Measurements from ENCODE around the gene KCNG2. TPM values are rescaled to one million over a fixed set of nuclear protein-coding genes. Genes with fewer than 3 reads are reported as not detected.

Gene KCNG2
- total RNA-seq, 2 experiments from 2014 or later = not detected

GRCh38 chr18:79926306-79926705 lies 128.6 kb downstream of the KCNG2 start:
- Histone ChIP-seq H3K27ac (ENCODE audit: low read depth, low read length, poor library complexity, severe bottlenecking) (no peak overlapping the region), H4K20me1 (ENCODE audit: insufficient read depth, low read length) (no peaks in the 10 kb centered on the region), H3K9me3 (ENCODE audit: low read length) (peaks cover 15% of the 10 kb centered on the region; the same call in 1 of the 2 replicates), H3K36me3 (ENCODE audit: insufficient read depth, low read length) (peaks cover 31% of the 10 kb centered on the region), H3K4me1 (ENCODE audit: insufficient read depth, low read length, poor library complexity, severe bottlenecking) (no peaks in the 10 kb centered on the region), H3K9me2 (ENCODE audit: insufficient read depth, low read length) (no peaks in the 10 kb centered on the region), H3K79me2 (ENCODE audit: insufficient read depth, low read depth, low read length) (0 out of 2 replicates have a peak, but pooled peaks cover 5% of the 10 kb centered on the region), H3K4me3 (ENCODE audit: low read depth, low read length, poor library complexity, severe bottlenecking) (no peak overlapping the region), H3K4me2 (ENCODE audit: low read length) (no peak overlapping the region), H2AFZ (ENCODE audit: low read length) (no peak overlapping the region)
- ChIA-PET CTCF (ENCODE audit: unreplicated experiment) (no interaction called here), POLR2A (interaction anchor here (0.6 kb wide), 1 partner anchor 686 kb away, joined by 5 read pairs; no protein-coding TSS in a partner anchor)
- intact Hi-C loops (cut with micrococcal nuclease; ENCODE audit: unreplicated experiment) = no loop called here
- no peak for DNase-seq (ENCODE audit: low spot score)
- TF ChIP-seq, protein P1, sequence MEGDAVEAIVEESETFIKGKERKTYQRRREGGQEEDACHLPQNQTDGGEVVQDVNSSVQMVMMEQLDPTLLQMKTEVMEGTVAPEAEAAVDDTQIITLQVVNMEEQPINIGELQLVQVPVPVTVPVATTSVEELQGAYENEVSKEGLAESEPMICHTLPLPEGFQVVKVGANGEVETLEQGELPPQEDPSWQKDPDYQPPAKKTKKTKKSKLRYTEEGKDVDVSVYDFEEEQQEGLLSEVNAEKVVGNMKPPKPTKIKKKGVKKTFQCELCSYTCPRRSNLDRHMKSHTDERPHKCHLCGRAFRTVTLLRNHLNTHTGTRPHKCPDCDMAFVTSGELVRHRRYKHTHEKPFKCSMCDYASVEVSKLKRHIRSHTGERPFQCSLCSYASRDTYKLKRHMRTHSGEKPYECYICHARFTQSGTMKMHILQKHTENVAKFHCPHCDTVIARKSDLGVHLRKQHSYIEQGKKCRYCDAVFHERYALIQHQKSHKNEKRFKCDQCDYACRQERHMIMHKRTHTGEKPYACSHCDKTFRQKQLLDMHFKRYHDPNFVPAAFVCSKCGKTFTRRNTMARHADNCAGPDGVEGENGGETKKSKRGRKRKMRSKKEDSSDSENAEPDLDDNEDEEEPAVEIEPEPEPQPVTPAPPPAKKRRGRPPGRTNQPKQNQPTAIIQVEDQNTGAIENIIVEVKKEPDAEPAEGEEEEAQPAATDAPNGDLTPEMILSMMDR (conservative IDR thresholded peaks at IDR 0.05; ENCODE audit: low read length) = no peak
- TF ChIP-seq EZH2phosphoT487 (IDR thresholded peaks at IDR 0.05; ENCODE audit: borderline replicate concordance, low read depth, low read length) = no peak
- no TSS peak for BruUV-seq (replicated peaks)

DNA sequence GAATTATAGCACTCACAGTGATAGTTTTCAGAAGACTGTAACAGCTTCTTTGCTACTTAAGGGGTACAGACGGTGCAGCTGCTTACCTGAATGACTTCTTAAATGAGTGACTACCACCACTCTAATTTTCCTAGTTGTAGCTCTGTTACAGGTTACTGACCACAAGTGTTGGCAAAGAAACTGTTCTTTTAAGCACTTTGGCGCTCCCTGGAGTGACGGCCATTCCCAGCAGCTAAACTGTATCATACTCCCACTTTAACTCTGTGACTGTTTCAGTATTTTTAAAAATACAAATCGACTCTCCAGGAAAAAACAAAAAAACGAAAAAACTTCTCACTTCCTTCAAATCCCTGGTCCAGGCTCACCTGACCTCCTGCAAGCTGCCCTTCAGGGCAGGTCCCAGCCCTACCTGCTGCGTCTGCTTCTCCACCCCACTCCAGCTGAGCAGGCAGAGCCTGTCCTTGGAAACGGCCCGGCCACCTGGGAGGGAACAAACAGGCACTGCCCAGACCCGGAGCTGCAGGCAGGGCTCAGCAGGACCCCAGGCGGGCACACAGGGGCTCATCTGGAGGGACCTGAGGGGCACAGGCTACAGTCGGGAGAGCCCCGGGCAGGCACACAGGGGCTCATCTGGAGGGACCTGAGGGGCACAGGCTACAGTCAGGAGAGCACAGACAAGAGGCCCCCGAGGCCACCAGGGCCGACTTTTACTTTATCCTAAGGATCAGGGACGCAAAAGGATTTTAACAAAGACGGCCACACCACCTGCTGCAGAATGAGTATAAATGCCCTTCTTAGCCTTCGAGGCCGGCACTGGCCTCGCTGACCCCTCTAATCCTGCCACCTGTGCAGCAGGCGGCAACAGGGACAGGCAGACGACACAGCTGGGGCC lies 129.2 kb downstream of the KCNG2 start:
- Histone ChIP-seq H2AFZ (ENCODE audit: low read length) (no peak overlapping the region), H3K27ac (ENCODE audit: low read depth, low read length, poor library complexity, severe bottlenecking) (no peak overlapping the region), H3K4me2 (ENCODE audit: low read length) (no peak overlapping the region), H3K9me3 (ENCODE audit: low read length) (peaks cover 15% of the 10 kb centered on the region; the same call in 1 of the 2 replicates), H3K79me2 (ENCODE audit: insufficient read depth, low read depth, low read length) (0 out of 2 replicates have a peak, but pooled peaks cover 5% of the 10 kb centered on the region), H3K9me2 (ENCODE audit: insufficient read depth, low read length) (no peaks in the 10 kb centered on the region), H3K36me3 (ENCODE audit: insufficient read depth, low read length) (peaks cover 31% of the 10 kb centered on the region), H3K4me3 (ENCODE audit: low read depth, low read length, poor library complexity, severe bottlenecking) (no peak overlapping the region), H3K4me1 (ENCODE audit: insufficient read depth, low read length, poor library complexity, severe bottlenecking) (no peaks in the 10 kb centered on the region), H4K20me1 (ENCODE audit: insufficient read depth, low read length) (no peaks in the 10 kb centered on the region)
- TF ChIP-seq, protein P1 (conservative IDR thresholded peaks at IDR 0.05; ENCODE audit: low read length) = no peak
- DNase-seq (ENCODE audit: low spot score) = no peak
- ChIA-PET CTCF (ENCODE audit: unreplicated experiment) (no interaction called here), POLR2A (interaction anchor here (0.6 kb wide), 1 partner anchor 686 kb away, joined by 5 read pairs; no protein-coding TSS in a partner anchor)
- intact Hi-C loops (cut with micrococcal nuclease; ENCODE audit: unreplicated experiment) = no loop called here
- BruUV-seq (replicated peaks) = no TSS peak

All from OCI-LY7 (cell line).